ENCODE measurements around the gene DBF4B.

- TF ChIP-seq CTCF (IDR thresholded peaks at IDR 0.05): no peak
- TF ChIP-seq POLR2AphosphoS5 (IDR thresholded peaks at IDR 0.05): no peak
These were observed 67.6 kb downstream of the DBF4B start for GRCh38 chr17:44775838-44776621.
